OCI-LY7 (cell line): ENCODE measurements around the gene IRF2BP1. TPM values are rescaled to one million over a fixed set of nuclear protein-coding genes. Genes with fewer than 3 reads are reported as not detected.

Source experiments
- BruUV-seq: library from RNA; stranded (reverse); fragments of 400-500 nt; replicated peaks from 2 replicates; lab custom pipeline; 2021; lab: Mats Ljungman, UMichigan
- CTCF ChIA-PET: fragments of 300-600 bp; sonication (Branson Sonifier 250); formaldehyde crosslinking; loops from one replicate; lab custom pipeline; 2022; ENCODE audit warnings: antibody characterized with exemption; ENCODE audit not compliant: unreplicated experiment; lab: Charles Lee
- POLR2A ChIA-PET: fragments of 300-600 bp; sonication (Branson Sonifier 250); formaldehyde crosslinking; loops from one replicate; lab custom pipeline; 2022; ENCODE audit warnings: antibody characterized with exemption; lab: Charles Lee
- DNase-seq: peaks from one replicate; pipeline ENCODE4 v3.0.0-alpha.2; 2015; ENCODE audit warnings: low spot score
- H2AFZ ChIP-seq: fragments of 200-600 bp; sonication (generic), shearing (Covaris generic); 2 replicates; pipeline ENCODE4 v1.6.1; 2014; ENCODE audit warnings: mild to moderate bottlenecking, antibody characterized with exemption, low read length, moderate library complexity
- H3K27ac ChIP-seq: fragments of 200-600 bp; sonication (generic); 2 replicates; pipeline ENCODE4 v1.5.1; 2014; ENCODE audit warnings: mixed run types, low read depth, mild to moderate bottlenecking, moderate library complexity, low read length, inconsistent platforms; ENCODE audit not compliant: poor library complexity, severe bottlenecking
- H3K36me3 ChIP-seq: fragments of 200-600 bp; sonication (generic); 2 replicates; pipeline ENCODE4 v1.6.1; 2014; ENCODE audit warnings: mild to moderate bottlenecking, antibody characterized with exemption, low read length, moderate library complexity, mixed read lengths; ENCODE audit not compliant: insufficient read depth
- H3K4me1 ChIP-seq: fragments of 200-600 bp; sonication (generic); 2 replicates; pipeline ENCODE4 v1.5.1; 2014; ENCODE audit warnings: mild to moderate bottlenecking, low read length; ENCODE audit not compliant: insufficient read depth, poor library complexity, severe bottlenecking
- H3K4me2 ChIP-seq: fragments of 200-600 bp; sonication (generic); 2 replicates; pipeline ENCODE4 v1.6.1; 2014; ENCODE audit warnings: mild to moderate bottlenecking, low read length
- H3K4me3 ChIP-seq: fragments of 200-600 bp; sonication (generic); 2 replicates; pipeline ENCODE4 v1.5.1; 2014; ENCODE audit warnings: mild to moderate bottlenecking, low read depth, low read length; ENCODE audit not compliant: poor library complexity, severe bottlenecking
- H3K79me2 ChIP-seq: fragments of 200-600 bp; sonication (generic); 2 replicates; pipeline ENCODE4 v1.6.1; 2016; ENCODE audit warnings: low read depth, mild to moderate bottlenecking, low read length, moderate library complexity, mixed read lengths; ENCODE audit not compliant: insufficient read depth
- H3K9me2 ChIP-seq: fragments of 200-600 bp; sonication (generic); 2 replicates; pipeline ENCODE4 v1.6.1; 2016; ENCODE audit warnings: mild to moderate bottlenecking, low read length, mixed read lengths; ENCODE audit not compliant: insufficient read depth
- H3K9me3 ChIP-seq: fragments of 200-600 bp; sonication (generic); 2 replicates; pipeline ENCODE4 v1.6.1; 2014; ENCODE audit warnings: mild to moderate bottlenecking, mixed run types, low read length, mixed read lengths
- H4K20me1 ChIP-seq: fragments of 200-600 bp; sonication (generic); 2 replicates; pipeline ENCODE4 v1.6.1; 2014; ENCODE audit warnings: mild to moderate bottlenecking, antibody characterized with exemption, low read length, moderate library complexity, mixed read lengths; ENCODE audit not compliant: insufficient read depth
- CTCF ChIP-seq: fragments of 200-600 bp; sonication (generic); conservative IDR thresholded peaks from 2 replicates; pipeline ENCODE4 v1.5.1; 2014; ENCODE audit warnings: mild to moderate bottlenecking, antibody characterized with exemption, low read length, moderate library complexity, mixed read lengths
- EZH2phosphoT487 ChIP-seq: fragments of 200-600 bp; sonication (generic); IDR thresholded peaks from 2 replicates; pipeline ENCODE4 v1.6.1; 2018; ENCODE audit warnings: low read depth, borderline replicate concordance, mild to moderate bottlenecking, mixed run types, antibody characterized with exemption, low read length, moderate library complexity, mixed read lengths
- intact Hi-C: fragments of 100-400 bp; cut with micrococcal nuclease; formaldehyde crosslinking; loops from one replicate; pipeline ENCODE4 v1.10.0; 2022; ENCODE audit not compliant: unreplicated experiment
- total RNA-seq, 2 experiments: library from RNA; depleted of rRNA in 1 of 2; stranded (reverse); fragments of >200 nt in 1 of 2; shearing (Covaris generic) in 1 of 2; gene quantifications; 2 replicates each; pipeline ENCODE4 v1.2.3, GENCODE V29; 2014 to 2022

IRF2BP1 gene
- total RNA-seq, 2 experiments from 2014 or later: 25.4 to 53.5 TPM

GRCh38 chr19:45922281-45922680 is 36.3 kb upstream of the IRF2BP1 start:
- intact Hi-C loops: no loop called here
- DNase-seq: peak; percentile 43

GRCh38 chr19:45920458-45920857 is 34.5 kb upstream of the IRF2BP1 start:
- DNase-seq: no peak
- H2AFZ ChIP-seq: no peak overlapping the region
- POLR2A ChIA-PET: no interaction called here

More at GRCh38 chr19:45922281-45922680, 36.3 kb upstream of the IRF2BP1 start:
- Histone ChIP-seq H3K4me3 (no peak overlapping the region), H3K36me3 (no peaks in the 10 kb centered on the region), H2AFZ (no peak overlapping the region), H3K9me3 (no peaks in the 10 kb centered on the region), H3K4me2 (no peak overlapping the region), H3K79me2 (no peaks in the 10 kb centered on the region), H4K20me1 (no peaks in the 10 kb centered on the region), H3K9me2 (no peaks in the 10 kb centered on the region), H3K4me1 (no peaks in the 10 kb centered on the region), H3K27ac (no peak overlapping the region)
- TF ChIP-seq EZH2phosphoT487: no peak
- TF ChIP-seq CTCF: peak; percentile 55
- no TSS peak for BruUV-seq
- POLR2A ChIA-PET: no interaction called here
- CTCF ChIA-PET: no interaction called here

More at GRCh38 chr19:45920458-45920857, 34.5 kb upstream of the IRF2BP1 start:
- Histone ChIP-seq H3K4me2 (no peak overlapping the region), H3K4me1 (no peaks in the 10 kb centered on the region), H3K9me2 (no peaks in the 10 kb centered on the region), H3K27ac (no peak overlapping the region), H3K79me2 (no peaks in the 10 kb centered on the region), H3K9me3 (no peaks in the 10 kb centered on the region), H3K4me3 (no peak overlapping the region), H4K20me1 (no peaks in the 10 kb centered on the region), H3K36me3 (no peaks in the 10 kb centered on the region)
- intact Hi-C loops: no loop called here
- TF ChIP-seq EZH2phosphoT487: no peak
- no peak for TF ChIP-seq CTCF
- CTCF ChIA-PET: no interaction called here
- BruUV-seq: no TSS peak
